CMK (cell line): ENCODE results near the gene FBXL20.
"Not testable (repeated sequence)": the region's sequence is repeated elsewhere in the genome, so short reads cannot be mapped to it uniquely, and the experiment has no call there.

Source experiments
- DNase-seq: peaks from one replicate; pipeline ENCODE4 v3.0.0-alpha.2; 2010; ENCODE audit warnings: low read depth

FBXL20 gene

DNA sequence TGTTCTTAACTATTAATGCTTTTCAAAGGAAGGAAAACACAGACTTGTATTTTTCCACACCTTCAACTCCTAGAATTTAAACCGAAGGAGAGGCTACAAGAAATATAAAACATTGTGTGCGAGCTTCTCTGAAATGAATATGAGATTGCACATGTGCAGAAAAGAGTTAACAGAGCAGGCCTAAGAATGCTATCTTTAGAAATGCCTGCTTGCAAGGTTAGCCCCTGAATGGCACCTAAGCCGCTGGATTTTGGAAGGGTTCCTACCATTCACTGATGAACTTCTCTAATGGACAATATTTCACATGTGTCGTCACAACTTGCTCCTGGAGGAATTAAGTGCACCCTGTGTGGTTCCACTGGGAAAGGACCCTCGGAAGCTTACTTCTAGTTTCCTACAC is 69.3 kb downstream of the FBXL20 start:
- no peak for DNase-seq

DNA sequence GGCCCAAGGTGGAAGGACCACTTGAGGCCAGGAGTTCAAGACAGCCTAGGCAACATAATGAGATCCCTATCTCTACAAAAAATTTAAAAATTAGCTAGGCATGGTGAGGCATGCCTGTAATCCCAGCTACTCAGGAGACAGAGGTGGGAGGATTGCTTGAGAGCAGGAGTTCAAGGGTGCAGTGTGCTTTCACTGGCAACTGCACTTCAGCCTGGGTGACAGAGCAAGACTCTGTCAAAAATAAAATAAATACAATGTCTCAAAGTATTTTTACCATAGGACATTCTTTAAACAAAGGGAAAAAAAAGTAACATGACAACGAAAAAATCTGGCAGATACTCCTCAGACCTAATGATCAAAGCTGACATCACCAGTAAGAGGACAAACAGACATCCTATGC is 72.6 kb downstream of the FBXL20 start:
- no peak for DNase-seq

- no peak for DNase-seq
Measured at GRCh38 chr17:39327109-39327508, 74.3 kb downstream of the FBXL20 start.

DNA sequence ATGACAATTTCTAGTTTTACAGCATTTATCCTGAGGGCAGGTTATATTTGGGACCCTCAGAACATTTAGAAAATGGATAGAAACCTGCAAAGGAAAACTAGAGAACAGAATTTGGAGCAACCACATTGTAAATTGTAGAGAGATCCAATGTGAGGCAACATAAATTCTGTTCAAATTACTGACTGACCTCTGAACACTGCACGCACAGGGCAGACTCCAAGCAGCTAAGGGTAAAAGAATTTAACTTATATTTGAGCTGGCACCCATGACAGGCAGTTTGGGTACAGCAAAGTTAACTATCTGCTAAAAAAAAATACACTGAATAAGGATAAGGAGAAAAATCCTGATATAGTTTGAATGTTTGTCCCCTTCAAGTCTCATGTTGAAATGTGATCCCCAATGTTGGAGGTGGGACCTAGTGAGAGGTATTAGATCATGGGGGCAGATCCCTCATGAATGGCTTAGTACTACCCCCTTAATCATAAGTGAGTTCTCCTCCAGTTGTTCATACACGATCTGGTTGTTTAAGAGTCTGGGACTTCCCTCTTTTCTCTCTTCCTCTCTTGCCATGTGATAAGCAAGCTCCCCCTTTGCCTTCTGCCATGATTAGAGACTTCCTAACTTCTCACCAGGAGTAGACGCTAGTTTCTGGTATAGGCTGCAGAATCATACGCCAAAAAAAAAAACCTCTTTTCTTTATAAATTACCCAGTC is 75.7 kb downstream of the FBXL20 start:
- peak; percentile 29 for DNase-seq

DNA sequence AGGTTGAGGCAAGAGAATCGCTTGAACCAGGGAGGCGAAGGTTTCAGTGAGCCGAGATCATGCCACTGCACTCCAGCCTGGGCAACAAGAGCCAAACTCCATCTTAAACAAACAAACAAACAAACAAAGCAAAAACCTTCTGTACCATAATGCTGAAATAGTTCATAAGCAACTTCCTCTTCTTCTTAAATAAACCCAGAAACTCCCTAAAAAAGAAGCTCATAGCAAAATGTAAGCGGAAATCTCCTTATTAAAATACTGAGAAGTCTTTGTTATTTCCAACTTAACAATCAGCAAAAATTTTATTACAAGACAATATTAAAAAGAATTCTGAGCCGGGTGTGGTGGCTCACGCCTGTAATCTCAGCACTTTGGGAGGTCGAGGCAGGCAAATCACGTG is 82.8 kb downstream of the FBXL20 start:
- DNase-seq = no peak

GRCh38 chr17:39306509-39307212 is 94.8 kb downstream of the FBXL20 start:
- no peak for DNase-seq

DNA sequence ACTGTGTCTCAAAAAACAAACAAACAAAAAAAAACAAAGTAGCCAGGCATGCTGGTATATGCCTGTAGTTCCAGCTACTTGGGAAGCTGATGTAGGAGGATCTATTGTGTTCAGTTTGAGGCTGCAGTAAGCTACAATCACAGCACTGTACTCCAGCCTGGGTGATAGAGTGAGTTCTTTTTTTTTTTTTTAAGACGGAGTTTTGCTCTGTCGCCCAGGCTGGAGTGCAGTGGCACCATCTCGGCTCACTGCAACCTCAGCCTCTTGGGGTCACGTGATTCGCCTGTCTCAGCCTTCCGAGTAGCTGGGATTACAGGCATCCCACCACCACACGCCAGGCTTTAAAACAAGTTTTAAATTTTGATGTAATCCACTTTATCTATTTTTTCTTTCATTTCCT is 95.4 kb downstream of the FBXL20 start:
- no peak for DNase-seq

DNA sequence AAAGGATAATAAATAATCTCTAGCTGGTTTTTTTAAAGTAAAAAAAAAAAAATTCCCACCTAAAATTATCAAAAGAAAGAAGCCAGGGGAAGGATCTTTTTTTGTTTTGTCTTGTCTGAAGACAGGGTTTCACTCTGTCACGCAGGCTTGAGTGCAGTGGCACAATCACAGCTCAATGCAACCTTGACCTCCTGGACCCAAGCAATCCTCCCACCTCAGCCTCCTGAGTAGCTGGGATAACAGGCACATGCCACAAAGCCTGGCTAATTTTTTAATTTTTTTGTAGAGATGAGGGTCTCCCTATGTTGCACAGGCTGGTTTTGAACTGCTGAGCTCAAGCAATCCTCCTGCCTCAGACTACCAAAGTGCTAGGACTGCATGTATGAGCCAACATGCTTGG is 97.2 kb downstream of the FBXL20 start:
- no peak for DNase-seq

GRCh38 chr17:39294060-39294459 is 107.4 kb downstream of the FBXL20 start:
- no peak for DNase-seq

- DNase-seq = not testable (repeated sequence)
Measured at GRCh38 chr17:39292546-39292945, 108.9 kb downstream of the FBXL20 start.

DNA sequence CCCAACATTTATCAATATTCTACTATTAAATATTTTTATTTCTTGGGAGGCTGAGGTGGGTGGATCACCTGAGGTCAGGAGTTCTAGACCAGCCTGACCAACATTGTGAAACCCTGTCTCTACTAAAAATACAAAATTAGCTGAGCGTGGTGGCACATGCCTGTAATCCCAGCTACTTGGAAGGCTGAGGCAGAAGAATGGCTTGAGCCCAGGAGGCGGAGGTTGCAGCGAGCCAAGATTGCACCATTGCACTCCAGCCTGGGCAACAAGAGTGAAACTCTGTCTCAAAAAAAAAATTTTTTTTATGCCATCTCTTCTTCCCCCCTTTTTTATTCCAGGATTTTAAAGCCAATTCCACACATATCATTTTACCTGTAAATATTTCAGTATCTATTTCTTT is 114.9 kb downstream of the FBXL20 start:
- not testable (repeated sequence) for DNase-seq

- no peak for DNase-seq
Measured at GRCh38 chr17:39284685-39285084, 116.7 kb downstream of the FBXL20 start.

- no peak for DNase-seq
Measured at GRCh38 chr17:39283896-39284295, 117.5 kb downstream of the FBXL20 start.

- DNase-seq = no peak
Measured at GRCh38 chr17:39283098-39283497, 118.3 kb downstream of the FBXL20 start.

DNA sequence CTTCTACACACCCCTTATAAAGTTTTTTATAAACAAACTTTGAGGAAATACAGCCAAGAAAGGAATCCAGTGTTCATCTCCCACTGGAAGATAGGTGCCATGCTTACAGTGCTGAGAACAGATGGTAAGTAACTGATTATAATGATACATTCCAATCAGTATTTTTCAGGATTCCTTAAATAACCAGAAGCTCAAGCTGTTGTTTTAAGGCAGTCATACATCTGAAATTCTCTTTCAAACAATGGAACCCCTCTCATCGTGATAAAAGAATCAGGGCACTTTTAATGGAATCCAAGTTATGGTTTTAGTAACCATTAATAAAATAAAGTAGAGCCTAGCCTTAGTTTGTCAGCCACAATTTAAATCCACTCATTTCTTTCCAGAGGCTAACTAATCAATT is 119.6 kb downstream of the FBXL20 start:
- no peak for DNase-seq

DNA sequence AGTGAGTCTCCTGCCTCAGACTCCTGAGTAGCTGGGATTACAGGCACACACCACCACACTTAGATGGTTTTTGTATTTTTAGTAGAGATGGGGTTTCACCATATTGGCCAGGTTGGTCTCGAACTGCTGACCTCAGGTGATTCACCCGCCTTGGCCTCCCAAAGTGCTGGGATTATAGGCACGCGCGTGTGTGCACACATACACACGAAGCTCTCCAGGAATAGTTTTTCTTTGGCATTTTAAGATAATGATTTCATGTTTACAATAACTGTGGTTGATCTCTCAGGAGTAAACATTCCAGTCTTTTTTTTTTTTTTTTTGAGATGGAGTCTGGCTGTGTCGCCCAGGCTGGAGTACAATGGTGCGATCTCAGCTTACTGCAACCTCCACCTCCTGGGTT is 123.2 kb downstream of the FBXL20 start:
- not testable (repeated sequence) for DNase-seq

DNA sequence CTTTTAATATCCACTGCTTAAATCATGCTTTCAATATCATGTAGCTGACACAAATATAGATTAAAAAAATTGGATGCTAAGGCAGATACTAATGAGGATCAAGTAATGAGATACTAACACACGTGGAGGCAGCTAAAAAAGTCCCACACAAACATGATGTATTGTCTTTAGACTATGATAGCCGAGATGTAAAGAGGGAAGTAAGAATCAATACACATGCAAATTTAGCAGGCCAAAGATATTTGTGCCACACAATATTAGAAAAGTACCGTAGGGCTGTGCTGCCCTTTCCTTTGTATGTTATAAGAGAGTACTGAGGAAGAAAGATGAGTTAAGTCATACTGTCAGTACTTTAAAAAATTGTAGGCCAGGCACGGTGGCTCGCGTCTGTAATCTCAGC is 124.3 kb downstream of the FBXL20 start:
- DNase-seq = no peak

GRCh38 chr17:39276113-39276512 is 125.3 kb downstream of the FBXL20 start:
- no peak for DNase-seq

- no peak for DNase-seq
Measured at GRCh38 chr17:39271546-39271945, 129.9 kb downstream of the FBXL20 start.

DNA sequence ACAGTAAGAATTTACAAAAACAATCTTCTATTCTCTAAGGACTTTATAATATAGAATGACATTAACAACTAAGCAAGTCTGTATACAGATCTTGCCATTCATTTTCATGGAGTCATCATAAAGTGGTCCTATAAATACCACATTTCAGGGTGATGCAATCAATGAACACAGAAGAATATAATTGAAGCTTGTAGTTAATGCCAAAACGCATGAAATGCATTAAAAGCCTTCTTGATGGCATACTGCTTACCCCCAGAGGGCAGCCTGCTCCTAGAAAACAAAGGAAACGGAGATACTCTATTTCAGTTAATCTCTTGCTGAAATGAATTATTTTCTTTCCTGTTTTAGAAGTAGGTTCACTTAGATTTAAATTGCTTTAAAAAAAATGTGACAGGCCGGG is 130.5 kb downstream of the FBXL20 start:
- no peak for DNase-seq

GRCh38 chr17:39264119-39264518 is 137.3 kb downstream of the FBXL20 start:
- no peak for DNase-seq

GRCh38 chr17:39261286-39261685 is 140.1 kb downstream of the FBXL20 start:
- no peak for DNase-seq

GRCh38 chr17:39252788-39253460 is 148.5 kb downstream of the FBXL20 start:
- no peak for DNase-seq
